Smooth muscle cell (in vitro differentiated cells): ENCODE results near the gene FATE1. TPM values are rescaled to one million over a fixed set of nuclear protein-coding genes. Genes with fewer than 3 reads are reported as not detected.

Experiments used
- DNase-seq: peaks from one replicate; lab custom pipeline; 2025; ENCODE audit not compliant: unreplicated experiment; lab: John Stamatoyannopoulos, UW
- H2AFZ ChIP-seq: fragments of 200-600 bp; sonication (generic); 2 replicates; pipeline ENCODE4 v1.6.0; 2016; ENCODE audit warnings: antibody characterized with exemption, low read depth, mild to moderate bottlenecking
- H3F3A ChIP-seq: fragments of 200-600 bp; sonication (generic); 2 replicates; pipeline ENCODE4 v1.6.0; 2017; ENCODE audit warnings: antibody characterized with exemption, low read depth
- H3K27ac ChIP-seq: fragments of 200-600 bp; sonication (generic); 2 replicates; pipeline ENCODE4 v1.5.1; 2016; ENCODE audit warnings: low read depth, mild to moderate bottlenecking
- H3K27me3 ChIP-seq: fragments of 200-600 bp; sonication (generic); 2 replicates; pipeline ENCODE4 v1.6.1; 2016; ENCODE audit warnings: low read depth, mild to moderate bottlenecking
- H3K36me3 ChIP-seq: fragments of 200-600 bp; sonication (generic); 2 replicates; pipeline ENCODE4 v1.5.1; 2016; ENCODE audit warnings: low read depth
- H3K4me1 ChIP-seq: fragments of 200-600 bp; sonication (generic); 2 replicates; pipeline ENCODE4 v1.5.1; 2016; ENCODE audit warnings: low read depth
- H3K4me2 ChIP-seq: fragments of 200-600 bp; sonication (generic); 2 replicates; pipeline ENCODE4 v1.6.0; 2016; ENCODE audit warnings: mild to moderate bottlenecking
- H3K4me3 ChIP-seq: fragments of 200-600 bp; sonication (generic); 2 replicates; pipeline ENCODE4 v1.5.1; 2016; ENCODE audit warnings: mild to moderate bottlenecking
- H3K79me2 ChIP-seq: fragments of 200-600 bp; sonication (generic); 2 replicates; pipeline ENCODE4 v1.6.0; 2016; ENCODE audit warnings: low read depth, mild to moderate bottlenecking
- H3K9ac ChIP-seq: fragments of 200-600 bp; sonication (generic); 2 replicates; pipeline ENCODE4 v1.6.0; 2016; ENCODE audit warnings: low read depth
- H3K9me3 ChIP-seq: fragments of 200-600 bp; sonication (generic); replicated peaks from 2 replicates; pipeline ENCODE4 v1.5.1; 2016; ENCODE audit warnings: low read depth
- H4K20me1 ChIP-seq: fragments of 200-600 bp; sonication (generic); 2 replicates; pipeline ENCODE4 v1.6.0; 2016; ENCODE audit warnings: low read depth
- WGBS: methylation state at CpG from one replicate; pipeline ENCODE4 v1.1.7; 2016; ENCODE audit warnings: low lambda C conversion rate; 5-methylcytosine and 5-hydroxymethylcytosine counted together
- polyA plus RNA-seq: library from polyadenylated mRNA; unstranded; fragments of >200 nt; fragmentation: Nextera tagmentation; extraction: Ambion mirVana; gene quantifications from 2 replicates; pipeline ENCODE4 v1.2.1, GENCODE V29; 2016
- total RNA-seq: library from RNA; depleted of rRNA; stranded (reverse); fragments of >200 nt; gene quantifications from 2 replicates; pipeline ENCODE4 v1.2.3, GENCODE V29; 2014
- TF ChIP-seq, protein P1 (sequence below): fragments of 200-600 bp; sonication (generic); IDR thresholded peaks from 2 replicates; pipeline ENCODE4 v1.5.1; 2017; ENCODE audit warnings: borderline replicate concordance, mild to moderate bottlenecking, antibody characterized with exemption; ENCODE audit not compliant: insufficient read depth, poor library complexity, severe bottlenecking

FATE1 gene
- total and polyA plus RNA-seq, 2 experiments from 2014 or later: not detected

DNA sequence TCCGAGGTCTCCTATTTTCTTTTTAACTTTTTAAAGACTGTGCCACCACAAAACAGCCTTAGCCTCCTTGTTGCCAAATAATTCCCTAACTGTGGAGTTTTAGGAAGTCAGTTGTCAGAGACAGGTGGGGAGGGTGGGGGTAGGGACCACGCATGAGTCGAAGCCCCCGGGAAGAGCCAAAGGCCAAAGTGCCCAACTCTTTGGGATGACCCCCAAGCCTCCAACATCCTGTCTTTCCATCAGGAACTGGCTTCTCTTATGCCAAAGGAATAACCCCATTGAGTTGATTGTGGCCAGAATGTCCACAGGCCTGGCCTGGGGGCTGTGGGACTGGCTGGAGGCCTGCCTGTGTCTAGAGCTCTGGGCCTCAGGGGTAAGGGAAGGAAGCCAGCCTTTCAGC is 14.8 kb upstream of the FATE1 start:
- H3K79me2 ChIP-seq: no peaks in the 10 kb centered on the region
- H3K9ac ChIP-seq: no peak overlapping the region
- no peak for DNase-seq
- H3K4me3 ChIP-seq: no peak overlapping the region
- H3K4me2 ChIP-seq: no peak overlapping the region
- H2AFZ ChIP-seq: no peak overlapping the region
- no peaks in the 10 kb centered on the region for H3K36me3 ChIP-seq
- H3K9me3 ChIP-seq: no peaks in the 10 kb centered on the region
- WGBS: 91% methylated on average over 4 of the region's 4 CpGs
- no peaks in the 10 kb centered on the region for H4K20me1 ChIP-seq
- no peak overlapping the region for H3K27ac ChIP-seq
- no peaks in the 10 kb centered on the region for H3K4me1 ChIP-seq
- no peaks in the 10 kb centered on the region for H3F3A ChIP-seq
- H3K27me3 ChIP-seq: no peaks in the 10 kb centered on the region
- TF ChIP-seq, protein P1, sequence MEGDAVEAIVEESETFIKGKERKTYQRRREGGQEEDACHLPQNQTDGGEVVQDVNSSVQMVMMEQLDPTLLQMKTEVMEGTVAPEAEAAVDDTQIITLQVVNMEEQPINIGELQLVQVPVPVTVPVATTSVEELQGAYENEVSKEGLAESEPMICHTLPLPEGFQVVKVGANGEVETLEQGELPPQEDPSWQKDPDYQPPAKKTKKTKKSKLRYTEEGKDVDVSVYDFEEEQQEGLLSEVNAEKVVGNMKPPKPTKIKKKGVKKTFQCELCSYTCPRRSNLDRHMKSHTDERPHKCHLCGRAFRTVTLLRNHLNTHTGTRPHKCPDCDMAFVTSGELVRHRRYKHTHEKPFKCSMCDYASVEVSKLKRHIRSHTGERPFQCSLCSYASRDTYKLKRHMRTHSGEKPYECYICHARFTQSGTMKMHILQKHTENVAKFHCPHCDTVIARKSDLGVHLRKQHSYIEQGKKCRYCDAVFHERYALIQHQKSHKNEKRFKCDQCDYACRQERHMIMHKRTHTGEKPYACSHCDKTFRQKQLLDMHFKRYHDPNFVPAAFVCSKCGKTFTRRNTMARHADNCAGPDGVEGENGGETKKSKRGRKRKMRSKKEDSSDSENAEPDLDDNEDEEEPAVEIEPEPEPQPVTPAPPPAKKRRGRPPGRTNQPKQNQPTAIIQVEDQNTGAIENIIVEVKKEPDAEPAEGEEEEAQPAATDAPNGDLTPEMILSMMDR: no peak

GRCh38 chrX:151701531-151701930 is 14.3 kb upstream of the FATE1 start:
- Histone ChIP-seq H3K9me3 (no peaks in the 10 kb centered on the region), H4K20me1 (no peaks in the 10 kb centered on the region), H3F3A (no peaks in the 10 kb centered on the region), H3K4me2 (no peak overlapping the region), H3K4me3 (no peak overlapping the region), H3K27me3 (no peaks in the 10 kb centered on the region), H3K27ac (no peak overlapping the region), H3K79me2 (no peaks in the 10 kb centered on the region), H3K4me1 (no peaks in the 10 kb centered on the region), H3K36me3 (no peaks in the 10 kb centered on the region), H2AFZ (no peak overlapping the region), H3K9ac (no peak overlapping the region)
- TF ChIP-seq, protein P1: no peak
- WGBS: 80% methylated on average over 7 of the region's 7 CpGs
- DNase-seq: no peak

GRCh38 chrX:151702026-151702714 is 13.7 kb upstream of the FATE1 start:
- Histone ChIP-seq H3K9me3 (no peaks in the 10 kb centered on the region), H3K9ac (no peak overlapping the region), H3F3A (no peaks in the 10 kb centered on the region), H3K4me3 (no peak overlapping the region), H2AFZ (no peak overlapping the region), H3K4me2 (no peak overlapping the region), H3K79me2 (no peaks in the 10 kb centered on the region), H3K4me1 (no peaks in the 10 kb centered on the region), H4K20me1 (no peaks in the 10 kb centered on the region), H3K27ac (no peak overlapping the region), H3K36me3 (no peaks in the 10 kb centered on the region), H3K27me3 (no peaks in the 10 kb centered on the region)
- 68% methylated on average over 9 of the region's 9 CpGs for WGBS
- TF ChIP-seq, protein P1: no peak
- no peak for DNase-seq
